HG02610 (cell line): ENCODE measurements around the gene GIN1.
"Not testable (repeated sequence)": the region's sequence is repeated elsewhere in the genome, so short reads cannot be mapped to it uniquely, and the experiment has no call there.

Experiments used
- ATAC-seq: cut with Tn5 transposase; IDR thresholded peaks from one replicate; pipeline ENCODE4 v1.9.1; 2021; ENCODE audit warnings: mild to moderate bottlenecking, moderate library complexity; ENCODE audit not compliant: unreplicated experiment

The GIN1 gene

DNA sequence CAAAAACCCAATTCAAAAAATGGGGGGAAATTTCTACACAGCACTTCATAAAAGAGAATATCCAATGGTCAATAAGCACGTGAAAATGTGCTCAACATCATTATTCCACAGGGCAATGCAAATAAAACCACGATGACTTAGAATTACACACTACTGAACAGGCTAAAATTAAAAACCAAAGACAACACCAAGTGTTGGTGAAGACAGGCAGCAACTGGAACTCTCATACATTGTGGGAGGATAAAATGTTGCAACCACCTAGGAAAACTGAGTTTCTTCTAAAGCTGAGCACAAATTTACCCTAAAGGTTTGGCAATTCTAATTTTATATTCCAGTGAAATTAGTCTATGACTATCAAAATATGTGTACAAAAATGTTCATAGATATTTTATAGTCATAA is 9.5 kb downstream of the GIN1 start:
- ATAC-seq = no peak

DNA sequence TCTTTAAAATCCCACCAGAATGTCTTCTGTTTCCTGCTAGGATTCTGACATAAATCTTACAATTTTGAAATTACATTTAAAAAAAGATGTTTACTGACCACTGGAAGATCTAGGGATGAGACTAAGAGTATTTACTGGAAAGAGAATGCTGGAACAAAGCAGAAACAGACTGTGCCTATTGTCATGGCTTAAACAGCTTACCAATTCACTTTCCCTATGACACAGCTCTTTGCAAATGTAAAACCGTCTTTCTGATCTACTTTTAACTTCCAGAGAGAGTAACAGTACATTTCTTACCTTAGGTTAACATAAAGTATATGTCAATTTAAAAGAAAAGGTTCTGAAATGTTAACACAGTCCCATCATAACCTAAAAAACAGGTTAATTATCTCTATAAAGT is 10.7 kb downstream of the GIN1 start:
- no peak for ATAC-seq

DNA sequence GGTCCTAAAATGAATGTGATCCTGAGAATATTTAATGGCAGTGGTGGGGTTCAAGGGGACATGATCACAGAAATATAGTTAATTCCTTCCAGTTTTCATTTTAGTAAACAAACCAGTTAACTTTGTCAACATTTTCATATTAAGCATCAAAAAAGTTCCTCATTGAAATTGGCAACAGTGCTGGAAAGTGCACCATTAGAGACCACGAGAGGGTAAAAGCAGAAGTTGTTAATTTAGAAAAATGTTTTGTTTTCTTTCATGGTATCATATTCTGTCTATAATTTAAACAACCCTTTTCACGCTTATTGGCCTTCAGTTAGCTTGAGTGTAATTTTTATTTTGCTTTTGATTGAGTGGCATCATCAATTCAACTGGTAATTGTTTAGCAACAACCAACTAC is 11.9 kb downstream of the GIN1 start:
- ATAC-seq = no peak

DNA sequence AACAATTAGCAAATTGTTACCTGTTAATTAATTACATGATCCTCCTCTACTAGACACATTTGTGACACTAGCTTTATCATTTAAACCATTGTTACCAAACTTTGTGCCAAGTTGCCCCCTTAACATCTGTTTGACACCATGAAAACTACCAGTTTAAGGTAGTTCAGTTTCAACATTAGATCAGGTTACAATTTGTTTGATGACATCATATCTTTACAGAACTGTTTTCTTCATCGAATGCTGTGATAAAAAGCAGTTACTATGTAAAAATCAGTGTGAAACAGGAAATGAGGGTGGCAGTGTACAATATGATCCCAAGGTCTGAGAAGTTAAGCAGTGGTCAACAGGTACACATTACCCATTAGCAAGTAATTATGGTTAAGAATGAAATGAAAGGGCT is 17.7 kb downstream of the GIN1 start:
- ATAC-seq = no peak

DNA sequence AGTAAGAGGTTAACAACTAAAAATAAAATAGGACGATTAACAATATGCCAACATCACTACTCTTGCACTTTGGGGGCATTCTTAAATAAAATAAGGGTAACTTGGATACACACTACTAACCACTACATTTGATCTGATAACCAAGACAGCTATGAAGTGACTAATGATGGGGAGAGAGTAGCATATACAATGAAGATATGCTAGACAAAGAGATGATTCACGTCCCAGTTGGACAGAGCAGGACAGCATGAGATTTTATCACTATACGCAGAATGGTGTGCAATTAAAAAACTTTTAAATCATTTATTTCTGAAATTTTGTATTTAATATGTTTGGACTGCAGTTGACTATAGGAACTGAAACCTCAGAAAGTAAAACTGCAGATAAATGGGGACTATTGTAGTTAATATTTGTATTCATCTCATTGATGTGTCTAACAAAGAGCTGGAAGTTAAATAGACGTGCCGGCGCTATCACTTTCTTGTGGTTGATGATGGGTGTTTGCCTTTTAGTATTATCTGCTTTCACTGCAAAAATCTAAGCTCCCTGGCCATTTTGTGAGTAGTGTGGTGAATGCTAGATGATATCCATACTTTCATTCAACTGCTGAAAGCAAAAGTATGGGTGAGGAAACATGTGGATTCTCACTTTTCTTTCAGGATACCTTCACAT is 18.7 kb downstream of the GIN1 start:
- no peak for ATAC-seq

DNA sequence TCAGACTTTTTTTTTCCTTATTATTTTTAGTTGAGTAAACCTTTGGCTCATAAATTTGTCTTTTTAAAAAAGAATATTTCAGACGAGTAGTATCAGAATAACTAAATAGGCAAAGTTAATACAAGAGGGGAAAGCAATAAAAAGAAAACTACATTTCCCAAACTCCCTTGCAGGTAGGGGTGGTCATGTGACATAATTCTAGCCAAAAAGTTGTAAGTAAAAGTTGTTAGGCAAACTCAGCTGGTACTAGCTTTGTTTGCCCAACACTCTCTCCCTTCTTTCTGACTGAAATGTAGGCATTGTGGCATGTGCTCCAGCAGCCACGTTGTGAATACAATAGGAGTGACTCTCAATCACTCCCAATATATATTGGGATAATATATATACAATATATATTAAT is 20.9 kb downstream of the GIN1 start:
- no peak for ATAC-seq

DNA sequence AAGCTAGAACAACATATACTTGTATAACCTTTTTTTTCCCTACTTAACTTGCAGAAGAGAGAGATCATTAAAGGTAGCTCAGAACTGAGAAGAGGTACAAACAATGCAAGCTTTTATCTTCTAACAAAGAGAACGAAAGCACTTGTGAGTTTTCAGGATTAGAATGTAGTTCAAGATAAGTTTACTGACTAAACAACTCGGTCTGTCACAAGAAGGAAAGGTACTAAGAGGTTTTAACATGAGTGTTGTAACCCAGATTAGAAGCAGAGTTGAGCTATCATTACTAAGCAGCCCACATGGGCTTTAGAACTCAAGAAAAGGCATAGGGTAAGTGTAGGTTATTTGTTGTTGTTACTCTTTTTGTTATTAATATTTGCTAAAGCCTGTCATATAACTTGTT is 25.2 kb downstream of the GIN1 start:
- ATAC-seq = no peak

DNA sequence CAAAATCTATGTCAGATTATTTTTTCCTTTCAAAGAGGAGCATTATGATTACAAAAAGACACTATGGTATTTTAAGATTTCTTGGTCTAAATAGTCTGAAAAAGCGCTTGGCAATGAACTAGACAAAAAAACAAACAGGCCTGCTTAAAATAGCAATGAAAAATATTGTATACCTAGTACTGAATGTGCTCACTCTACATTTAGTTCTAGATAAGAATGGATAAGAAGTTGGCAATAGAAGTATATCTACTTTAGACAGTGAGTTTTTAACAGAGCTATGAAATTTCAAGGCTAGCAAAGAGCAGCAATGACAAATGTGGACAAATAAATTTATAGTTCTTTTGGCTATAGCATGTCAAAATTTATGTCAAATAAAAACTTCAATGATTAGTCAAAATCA is 26.2 kb downstream of the GIN1 start:
- ATAC-seq = no peak

DNA sequence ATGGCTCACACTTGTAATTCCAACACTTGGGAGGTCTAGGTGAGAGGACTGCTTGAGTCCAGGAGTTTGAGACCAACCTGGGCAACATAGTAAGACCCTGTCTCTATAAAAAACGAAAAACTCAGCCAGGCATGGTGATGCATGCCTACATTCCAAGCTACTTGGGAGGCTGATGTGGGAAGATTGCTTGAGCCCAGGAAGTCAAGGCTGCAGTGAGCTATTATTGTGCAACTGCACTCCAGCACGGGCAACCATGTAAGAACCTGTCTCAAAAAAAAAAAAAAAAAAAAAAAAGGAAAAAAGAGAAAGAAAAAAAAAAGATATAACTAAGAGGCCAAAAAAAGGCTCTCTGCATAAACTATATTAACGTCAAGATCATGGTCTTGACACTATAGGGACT is 27.3 kb downstream of the GIN1 start:
- ATAC-seq = no peak

DNA sequence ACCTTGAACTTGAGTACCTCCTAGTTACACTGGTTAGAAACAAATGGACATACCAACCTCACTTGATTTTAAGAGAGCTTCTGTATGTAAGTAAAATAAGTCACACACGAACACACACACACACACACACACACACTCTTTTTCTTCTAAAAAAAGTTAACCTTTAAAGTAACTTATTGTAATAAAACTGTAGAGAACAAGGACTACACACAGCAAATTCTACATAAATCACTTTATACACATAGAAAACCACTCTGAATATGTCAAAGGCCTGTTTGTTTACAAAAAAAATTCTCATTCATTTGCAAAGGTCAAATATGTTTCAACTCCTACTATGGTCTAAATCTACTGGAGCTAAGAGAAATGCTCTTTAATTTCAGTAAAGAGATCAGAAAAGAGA is 29.1 kb downstream of the GIN1 start:
- ATAC-seq = no peak

DNA sequence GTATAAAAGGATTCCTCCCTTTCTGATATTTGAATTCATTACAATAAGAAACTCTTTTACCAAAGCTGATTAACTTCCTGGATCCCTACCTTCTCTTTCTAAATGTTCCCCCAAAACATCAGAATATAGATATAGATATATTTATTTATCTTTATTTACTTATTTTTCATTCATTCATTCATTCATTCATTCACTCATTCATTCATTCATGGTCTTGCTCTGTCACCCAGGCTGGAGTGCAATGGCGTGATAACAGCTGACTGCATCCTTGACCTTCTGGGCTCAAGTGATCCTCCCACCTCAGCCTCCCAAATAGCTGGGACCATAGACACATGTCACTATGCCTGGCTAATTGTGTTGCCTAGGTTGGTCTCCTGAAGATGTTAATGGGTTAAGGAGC is 30.7 kb downstream of the GIN1 start:
- no peak for ATAC-seq

DNA sequence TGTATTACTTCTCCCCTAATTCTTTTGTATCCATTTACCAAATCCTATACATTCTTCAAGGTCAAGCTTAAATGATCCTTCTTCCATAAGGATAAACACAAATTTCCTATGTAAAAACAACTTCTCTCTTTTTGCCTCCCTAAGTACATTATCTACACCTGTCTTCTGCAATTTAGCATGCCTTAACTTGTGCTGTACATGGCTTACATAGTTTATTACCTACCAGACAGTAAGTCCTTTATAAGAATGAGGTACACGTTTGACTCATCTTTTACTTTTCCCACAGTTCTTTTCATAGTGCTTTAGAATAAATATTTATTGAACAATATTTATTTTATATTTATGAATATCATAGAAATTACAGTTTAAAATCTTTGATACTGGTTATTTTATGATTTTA is 33.4 kb downstream of the GIN1 start:
- ATAC-seq = no peak

DNA sequence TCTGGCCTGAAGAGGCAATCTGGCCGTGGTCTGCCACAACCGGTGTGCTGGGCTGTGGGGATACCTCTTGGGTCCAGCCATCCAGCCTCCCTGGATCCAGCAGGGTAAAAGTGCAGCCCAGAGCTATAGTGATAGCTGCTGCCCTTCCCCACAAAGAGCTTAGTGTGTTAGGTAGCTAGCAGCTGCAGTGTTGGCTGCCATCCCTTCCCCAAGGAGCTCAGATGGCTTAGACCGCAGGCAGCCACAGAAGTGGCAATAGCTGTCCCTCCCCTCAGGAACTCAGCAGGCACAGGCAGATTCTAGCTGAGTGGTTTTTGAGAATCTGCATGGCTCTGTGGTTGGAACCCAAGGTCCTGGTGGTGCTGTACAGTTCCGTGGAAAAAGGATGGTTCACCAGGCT is 40.1 kb downstream of the GIN1 start:
- ATAC-seq = no peak

DNA sequence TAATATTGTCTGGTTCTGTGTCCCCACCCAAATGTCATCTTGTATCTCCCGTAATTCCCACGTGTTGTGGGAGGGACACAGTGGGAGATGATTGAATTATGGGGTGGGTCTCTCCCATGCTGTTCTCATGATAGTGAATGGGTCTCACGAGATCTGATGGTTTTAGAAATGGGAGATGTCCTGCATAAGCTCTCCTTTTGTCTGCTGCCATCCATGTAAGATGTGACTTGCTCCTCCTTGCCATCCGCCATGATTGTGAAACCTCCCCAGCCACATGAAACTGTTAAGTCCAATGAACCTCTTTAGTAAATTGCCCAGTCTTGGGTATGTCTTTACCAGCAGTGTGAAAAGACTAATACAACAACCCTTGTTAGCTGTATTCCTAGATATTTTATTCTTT is 44.5 kb downstream of the GIN1 start:
- ATAC-seq = no peak

DNA sequence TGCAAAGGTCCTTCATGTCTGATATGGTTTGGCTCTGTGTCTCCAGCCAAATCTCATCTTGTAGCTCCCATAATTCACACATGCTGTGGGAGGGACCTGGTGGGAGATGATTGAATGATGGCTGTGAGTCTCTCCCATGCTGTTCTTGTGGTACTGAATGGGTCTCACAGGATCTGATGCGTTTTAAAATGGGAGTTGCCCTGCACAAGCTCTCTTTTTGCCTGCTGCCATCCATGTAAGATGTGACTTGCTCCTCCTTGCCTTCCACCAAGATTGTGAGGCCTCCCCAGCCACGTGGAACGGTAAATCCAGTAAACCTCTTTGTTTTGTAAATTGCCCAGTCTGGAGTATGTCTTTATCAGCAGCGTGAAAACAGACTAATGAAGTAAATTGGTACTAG is 46.4 kb downstream of the GIN1 start:
- not testable (repeated sequence) for ATAC-seq

DNA sequence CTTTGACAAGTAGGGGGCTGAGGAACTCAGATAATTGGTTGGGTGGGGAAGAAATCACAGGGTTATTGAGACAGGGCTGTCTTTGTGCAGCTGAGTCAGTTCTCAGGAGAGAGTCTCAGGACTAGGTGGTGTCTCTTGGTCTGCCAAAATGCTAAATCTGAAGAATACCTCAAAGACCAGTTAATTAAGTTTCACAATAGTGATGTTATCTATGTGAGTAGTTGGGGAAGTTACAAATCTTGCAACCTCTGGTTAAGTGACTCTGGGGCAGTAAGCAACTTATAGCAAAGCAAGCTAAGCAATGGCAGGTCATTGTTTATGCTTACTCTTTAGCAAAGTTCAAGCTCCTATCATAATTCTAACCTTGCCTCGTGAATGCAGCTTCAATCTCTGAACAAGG is 53.6 kb downstream of the GIN1 start:
- no peak for ATAC-seq

DNA sequence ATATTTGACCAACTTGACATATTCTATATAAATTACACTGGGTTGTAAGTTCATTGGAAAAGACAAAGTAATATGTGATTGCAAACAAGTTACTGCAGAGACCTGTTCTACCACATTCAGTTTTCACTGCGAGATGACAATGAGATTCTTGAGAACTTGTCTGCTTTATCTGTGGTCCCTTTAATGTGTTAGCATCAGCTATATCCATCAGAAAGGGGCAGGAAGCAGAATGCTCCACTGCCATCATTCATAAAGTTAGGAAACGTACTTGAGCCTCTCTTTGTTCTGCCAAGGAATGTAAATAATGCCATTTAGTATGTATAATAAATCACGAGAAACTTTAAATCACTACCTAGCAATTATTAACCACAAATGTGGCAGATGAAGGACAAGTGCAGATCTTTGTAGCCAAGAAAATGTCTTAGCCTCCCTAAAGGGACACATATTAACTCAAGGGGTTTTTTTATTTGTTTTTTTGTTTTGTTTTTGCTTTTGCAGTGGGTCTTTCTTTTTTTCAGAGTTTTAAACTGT is 59.4 kb downstream of the GIN1 start:
- ATAC-seq = no peak

DNA sequence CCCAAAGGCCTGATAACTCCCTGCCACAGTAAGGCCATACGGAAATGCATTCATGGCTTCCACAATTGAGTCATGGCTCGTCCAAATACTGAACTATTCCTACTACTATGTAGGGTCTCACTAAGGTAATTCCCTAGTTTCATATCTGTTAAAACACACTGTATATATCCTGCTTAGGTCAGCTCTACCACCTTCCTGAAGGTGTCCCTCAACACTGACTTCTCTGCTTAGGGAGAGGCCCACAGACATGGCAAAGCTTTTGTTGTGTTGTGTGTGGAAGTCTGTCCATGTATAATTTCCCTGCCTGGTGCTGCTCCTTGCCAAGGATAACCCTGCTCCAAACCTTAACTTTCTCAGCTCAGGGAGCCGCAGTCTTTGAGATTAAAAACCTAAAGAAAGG is 60.4 kb downstream of the GIN1 start:
- no peak for ATAC-seq

DNA sequence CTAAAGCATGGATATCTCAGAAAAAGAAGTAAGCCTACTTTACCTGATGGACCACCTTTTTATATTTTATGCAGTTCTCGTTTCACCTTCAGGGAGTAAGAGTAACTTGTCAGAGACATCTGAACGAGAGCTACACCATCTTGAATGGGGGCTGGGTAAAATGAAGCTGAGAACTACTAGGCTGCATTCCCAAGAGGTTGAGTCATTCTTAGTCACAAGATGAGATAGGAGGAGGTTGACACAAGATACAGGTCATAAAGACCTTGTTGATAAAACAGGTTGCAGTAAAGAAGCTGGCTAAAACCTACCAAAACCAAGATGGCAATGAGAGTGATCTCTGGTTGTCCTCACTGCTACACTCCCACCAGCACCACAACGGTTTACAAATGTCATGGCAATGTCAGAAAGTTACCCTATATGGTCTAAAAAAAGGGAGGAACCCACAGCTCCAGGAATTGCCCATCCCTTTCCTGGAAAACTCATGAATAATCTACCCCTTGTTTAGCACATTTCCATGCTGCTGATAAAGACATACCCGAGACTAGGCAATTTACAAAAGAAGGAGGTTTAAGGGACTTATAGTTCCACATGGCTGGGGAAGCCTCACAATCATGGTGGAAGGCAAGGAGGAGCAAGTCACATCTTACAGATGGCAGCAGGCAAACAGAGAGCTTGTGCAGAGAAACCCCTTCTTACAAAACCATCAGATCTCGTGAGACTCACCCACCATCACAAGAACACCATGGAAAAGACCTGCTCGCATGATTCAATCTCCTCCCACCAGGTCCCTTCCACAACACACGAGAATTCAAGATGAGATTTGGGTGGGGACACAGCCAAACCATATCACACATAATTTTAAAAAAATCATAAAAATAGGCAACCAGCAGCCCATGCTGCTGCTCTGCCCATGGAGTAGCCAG is 62.5 kb downstream of the GIN1 start:
- ATAC-seq = no peak

DNA sequence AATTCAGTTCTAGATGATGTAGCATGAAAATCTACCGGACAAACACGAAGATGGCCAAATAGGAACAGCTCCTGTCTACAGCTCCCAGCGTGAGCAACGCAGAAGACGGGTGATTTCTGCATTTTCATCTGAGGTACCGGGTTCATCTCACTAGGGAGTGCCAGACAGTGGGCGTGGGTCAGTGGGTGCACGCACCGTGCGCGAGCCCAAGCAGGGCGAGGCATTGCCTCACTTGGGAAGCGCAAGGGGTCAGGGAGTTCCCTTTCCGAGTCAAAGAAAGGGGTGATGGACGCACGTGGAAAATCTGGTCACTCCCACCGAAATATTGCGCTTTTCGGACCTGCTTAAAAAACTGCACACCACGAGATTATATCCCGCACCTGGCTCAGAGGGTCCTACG is 73.2 kb downstream of the GIN1 start:
- ATAC-seq = not testable (repeated sequence)

DNA sequence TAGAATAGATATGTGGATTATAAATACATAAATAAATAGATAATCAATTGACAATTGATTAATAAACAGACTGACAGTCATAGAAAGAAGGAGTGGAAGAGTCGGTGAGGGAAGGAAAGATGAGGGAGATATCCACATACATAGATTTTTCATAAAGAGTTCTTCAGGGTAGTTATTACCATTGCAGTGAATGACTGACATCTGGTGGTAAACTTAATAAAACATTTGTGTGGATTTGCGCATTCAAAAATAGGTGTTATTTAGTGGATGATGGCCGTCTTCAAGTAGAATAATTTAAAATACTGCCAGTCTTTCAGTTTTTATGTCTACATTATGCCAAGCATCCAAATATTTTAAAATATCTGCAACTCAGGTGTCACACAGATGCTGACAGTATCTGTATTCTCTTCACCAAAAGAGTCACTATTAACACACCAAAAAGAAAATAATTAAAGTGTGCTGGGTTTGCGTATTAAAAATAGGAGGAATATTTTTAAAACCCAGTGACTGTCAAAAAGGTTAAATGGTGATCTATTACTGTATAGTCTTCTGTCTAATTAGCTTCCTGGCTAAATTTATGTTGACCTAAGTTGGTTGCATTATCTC is 78.8 kb downstream of the GIN1 start:
- ATAC-seq = no peak
